ENCODE results near the gene SUGP2. TPM values are rescaled to one million over a fixed set of nuclear protein-coding genes. Genes with fewer than 3 reads are reported as not detected.

Gene SUGP2
- total RNA-seq, 2 experiments from 2014 or later, result 104 to 112 TPM

DNA sequence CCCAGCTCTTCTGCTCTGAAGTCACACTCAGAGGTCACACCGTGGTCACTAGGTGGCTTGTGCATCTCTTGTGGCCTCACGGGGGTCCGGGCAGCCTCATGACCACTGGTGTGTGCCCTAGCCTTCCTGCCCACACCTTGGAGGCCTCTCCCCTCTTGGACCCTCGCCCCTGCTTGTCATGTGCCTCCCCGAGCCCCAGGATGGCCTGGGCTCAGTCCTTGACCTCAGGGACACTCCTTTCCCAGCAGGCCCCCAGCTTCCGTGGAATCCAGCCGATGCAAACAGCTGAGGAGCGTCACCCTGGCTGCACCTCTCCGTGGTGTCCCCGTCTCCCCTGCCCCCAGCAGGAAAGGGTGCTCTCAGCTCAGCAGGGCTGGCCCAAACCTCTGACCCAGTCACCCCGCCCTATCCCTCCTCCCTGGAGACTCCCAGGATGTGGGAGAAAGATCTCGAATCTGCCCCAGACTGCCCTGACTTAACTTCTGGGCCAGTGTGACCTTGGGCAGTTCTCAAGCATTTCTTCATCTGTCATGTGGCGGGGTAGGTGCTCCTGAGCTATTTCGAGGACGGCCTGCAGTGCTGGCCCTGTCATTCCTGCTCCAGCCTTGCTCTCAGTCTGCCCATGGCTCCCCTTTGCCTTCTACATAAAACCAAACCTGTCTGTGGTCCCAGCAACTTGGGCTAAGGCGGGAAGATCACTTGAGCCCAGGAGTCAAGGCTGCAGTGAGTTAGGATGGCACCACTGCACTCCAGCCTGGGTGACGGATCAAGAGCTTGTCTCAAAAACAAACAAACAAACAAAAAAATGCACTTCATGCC is 25.9 kb upstream of the SUGP2 start:
- ATAC-seq (no peak), DNase-seq (no peak)
- no peaks in the 10 kb centered on the region for H3K27me3 Mint-ChIP-seq
- H3K27ac Mint-ChIP-seq, result no peak overlapping the region
- TF ChIP-seq CTCF (IDR thresholded peaks at IDR 0.05), result no peak
- intact Hi-C loops (cut with micrococcal nuclease), result no loop called here
- no peaks in the 10 kb centered on the region for H3K9me3 Mint-ChIP-seq
- peaks cover 12% of the 10 kb centered on the region for H3K4me1 Mint-ChIP-seq (ENCODE audit: low read depth)
- H3K36me3 Mint-ChIP-seq (ENCODE audit: low read depth), result peaks cover 6% of the 10 kb centered on the region
- no peak overlapping the region for H3K4me3 Mint-ChIP-seq
- POLR2A ChIA-PET, result interaction anchor here (0.6 to 1.2 kb wide), 4 partner anchors 14 to 50 kb away, joined by 3 to 4 read pairs (median 3); no protein-coding TSS in a partner anchor
- CTCF ChIA-PET, result interaction anchor here (1.0 kb wide), 1 partner anchor 9 kb away, joined by 3 read pairs; no protein-coding TSS in a partner anchor

DNA sequence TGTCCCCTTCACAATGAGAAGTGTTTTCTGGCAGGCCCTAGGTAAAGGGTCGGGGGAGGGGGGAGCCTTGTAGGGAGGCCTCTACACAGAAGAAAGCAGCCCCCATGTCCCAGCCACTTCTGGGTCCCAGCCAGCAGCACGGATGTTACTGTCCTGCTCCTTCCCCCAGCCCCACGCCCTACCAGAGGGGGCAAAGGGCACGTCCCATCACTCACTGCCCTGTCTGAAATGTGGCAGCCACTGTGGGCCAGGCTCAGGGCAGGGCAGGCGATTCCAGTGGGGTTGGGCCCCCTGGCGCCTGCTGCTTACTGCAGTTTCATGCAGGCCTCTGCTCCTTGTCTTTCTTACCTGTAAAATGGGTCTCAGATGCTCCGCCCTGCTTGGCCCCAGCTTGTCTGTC is 24.4 kb upstream of the SUGP2 start:
- DNase-seq (no peak), ATAC-seq (no peak)
- Mint-ChIP-seq H3K4me1 (ENCODE audit: low read depth) (peaks cover 6% of the 10 kb centered on the region), H3K9me3 (no peaks in the 10 kb centered on the region), H3K36me3 (ENCODE audit: low read depth) (peaks cover 14% of the 10 kb centered on the region), H3K27ac (no peak overlapping the region), H3K27me3 (no peaks in the 10 kb centered on the region), H3K4me3 (no peak overlapping the region)
- TF ChIP-seq CTCF (IDR thresholded peaks at IDR 0.05), result no peak
- ChIA-PET CTCF (interaction anchor here (0.9 kb wide), 1 partner anchor 13 kb away, joined by 3 read pairs; no protein-coding TSS in a partner anchor), POLR2A (no interaction called here)
- intact Hi-C loops (cut with micrococcal nuclease), result no loop called here

- Mint-ChIP-seq H3K36me3 (ENCODE audit: low read depth) (peaks cover 18% of the 10 kb centered on the region), H3K27ac (no peak overlapping the region), H3K4me3 (no peak overlapping the region), H3K9me3 (no peaks in the 10 kb centered on the region), H3K4me1 (ENCODE audit: low read depth) (peaks cover 2% of the 10 kb centered on the region), H3K27me3 (no peaks in the 10 kb centered on the region)
- no peak for DNase-seq
- POLR2A ChIA-PET, result no interaction called here
- TF ChIP-seq CTCF (IDR thresholded peaks at IDR 0.05), result no peak
- no peak for ATAC-seq
- CTCF ChIA-PET, result interaction anchor here (0.9 kb wide), 1 partner anchor 14 kb away, joined by 3 read pairs; no protein-coding TSS in a partner anchor
- intact Hi-C loops (cut with micrococcal nuclease), result no loop called here
Observed at GRCh38 chr19:19057317-19057716, 24.0 kb upstream of the SUGP2 start.

DNA sequence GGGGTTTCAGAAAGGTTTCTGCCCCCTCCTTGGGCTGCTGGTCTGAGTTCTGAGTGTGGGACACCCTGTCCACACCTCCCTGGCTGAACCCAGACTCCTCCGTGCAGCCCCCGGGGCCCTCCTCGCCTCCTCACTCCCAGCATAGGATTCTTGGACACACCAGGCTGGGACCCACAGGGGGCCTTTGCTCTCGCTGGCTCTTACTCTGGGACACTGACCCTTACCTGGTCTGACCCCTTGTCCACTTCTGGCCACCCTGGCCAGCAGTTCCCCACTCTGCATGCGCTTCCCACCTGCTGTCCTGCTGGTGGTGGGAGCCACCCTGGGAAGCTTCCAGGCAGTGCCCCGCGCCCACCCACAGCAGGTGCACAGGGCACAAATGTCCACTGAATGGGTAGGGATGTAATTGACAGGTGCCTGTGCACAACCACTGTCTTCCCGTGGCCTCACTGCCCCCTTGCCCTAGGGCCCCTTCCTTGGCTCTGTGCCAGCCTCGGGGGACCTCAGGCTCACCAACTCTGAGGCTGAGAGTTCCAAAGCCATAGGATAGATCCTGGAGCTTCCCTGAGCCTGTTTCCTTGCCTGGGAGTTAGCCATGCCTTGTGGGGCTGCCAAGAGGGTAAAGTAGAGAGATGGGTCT is 23.4 kb upstream of the SUGP2 start:
- CTCF ChIA-PET, result no interaction called here
- no peak for DNase-seq

More for the DNA sequence above, 23.4 kb upstream of the SUGP2 start:
- H3K27me3 Mint-ChIP-seq, result no peaks in the 10 kb centered on the region
- ATAC-seq, result no peak
- no peak overlapping the region for H3K4me3 Mint-ChIP-seq
- H3K36me3 Mint-ChIP-seq (ENCODE audit: low read depth), result peaks cover 18% of the 10 kb centered on the region
- POLR2A ChIA-PET, result no interaction called here
- no peak overlapping the region for H3K27ac Mint-ChIP-seq
- intact Hi-C loops (cut with micrococcal nuclease), result no loop called here
- no peaks in the 10 kb centered on the region for H3K4me1 Mint-ChIP-seq (ENCODE audit: low read depth)
- H3K9me3 Mint-ChIP-seq, result no peaks in the 10 kb centered on the region
- TF ChIP-seq CTCF (IDR thresholded peaks at IDR 0.05), result no peak
